SU-DHL-6 (cell line): ENCODE results near the gene TAF8.

Experiments
- H2AFZ ChIP-seq: fragments of 200-600 bp; sonication (generic); 2 replicates; pipeline ENCODE4 v1.6.1; 2014; ENCODE audit warnings: low read depth, mild to moderate bottlenecking, moderate library complexity, mixed read lengths, antibody characterized with exemption, low read length; ENCODE audit not compliant: severe bottlenecking
- H3F3A ChIP-seq: fragments of 200-600 bp; shearing (Covaris generic); 2 replicates; pipeline ENCODE4 v1.6.0; 2016; ENCODE audit warnings: antibody characterized with exemption, mild to moderate bottlenecking; ENCODE audit not compliant: insufficient read depth
- H3K27ac ChIP-seq: fragments of 200-600 bp; sonication (generic); 2 replicates; pipeline ENCODE4 v1.5.1; 2016; ENCODE audit warnings: low read depth, mild to moderate bottlenecking, low read length, moderate library complexity, mixed read lengths
- H3K27me3 ChIP-seq: fragments of 200-600 bp; sonication (generic), shearing (Covaris generic); 2 replicates; pipeline ENCODE4 v1.6.0; 2014; ENCODE audit warnings: mild to moderate bottlenecking, low read length
- H3K36me3 ChIP-seq: fragments of 200-600 bp; sonication (generic); 2 replicates; pipeline ENCODE4 v1.6.1; 2014; ENCODE audit warnings: mild to moderate bottlenecking, low read length, mixed read lengths
- H3K4me2 ChIP-seq: fragments of 300-600, 200-600 bp; shearing (Covaris generic), sonication (generic); 2 replicates; pipeline ENCODE4 v1.6.0; 2014; ENCODE audit warnings: low read length, low read depth, mild to moderate bottlenecking; ENCODE audit not compliant: poor library complexity, severe bottlenecking
- H3K4me3 ChIP-seq: fragments of 200-600 bp; sonication (generic); 2 replicates; pipeline ENCODE4 v1.5.1; 2014; ENCODE audit warnings: antibody characterized with exemption, low read length, mild to moderate bottlenecking, mixed read lengths; ENCODE audit not compliant: insufficient read depth, poor library complexity, severe bottlenecking
- H3K79me2 ChIP-seq: fragments of 200-600 bp; sonication (generic); 2 replicates; pipeline ENCODE4 v1.6.1; 2014; ENCODE audit warnings: mild to moderate bottlenecking, low read length, moderate library complexity; ENCODE audit not compliant: insufficient read depth
- H3K9ac ChIP-seq: fragments of 200-600 bp; sonication (generic); 2 replicates; pipeline ENCODE4 v1.7.0; 2014; ENCODE audit warnings: mild to moderate bottlenecking, low read length
- H3K9me2 ChIP-seq: fragments of 200-600 bp; sonication (generic); replicated peaks from 2 replicates; pipeline ENCODE4 v1.6.1; 2014; ENCODE audit warnings: low read length; ENCODE audit not compliant: insufficient read depth
- H3K9me3 ChIP-seq: fragments of 200-600 bp; sonication (generic); 2 replicates; pipeline ENCODE4 v1.6.1; 2014; ENCODE audit warnings: low read length, mixed read lengths; ENCODE audit not compliant: insufficient read depth
- H4K20me1 ChIP-seq: fragments of 200-600 bp; sonication (generic); 2 replicates; pipeline ENCODE4 v1.6.1; 2014; ENCODE audit warnings: low read depth, mild to moderate bottlenecking, antibody characterized with exemption, low read length, moderate library complexity, mixed read lengths
- EZH2phosphoT487 ChIP-seq: fragments of 200-600 bp; sonication (generic), shearing (Covaris generic); conservative IDR thresholded peaks from 2 replicates; pipeline ENCODE4 v1.6.1; 2018; ENCODE audit warnings: mild to moderate bottlenecking, antibody characterized with exemption, low read length, moderate library complexity, mixed read lengths
- TF ChIP-seq, protein P1 (sequence below): fragments of 200-600 bp; sonication (generic); IDR thresholded peaks from one replicate; pipeline ENCODE4 v1.5.1; 2017; ENCODE audit warnings: antibody characterized with exemption, mild to moderate bottlenecking, low read length, moderate library complexity; ENCODE audit not compliant: insufficient read depth, poor library complexity, severe bottlenecking

Gene TAF8

DNA sequence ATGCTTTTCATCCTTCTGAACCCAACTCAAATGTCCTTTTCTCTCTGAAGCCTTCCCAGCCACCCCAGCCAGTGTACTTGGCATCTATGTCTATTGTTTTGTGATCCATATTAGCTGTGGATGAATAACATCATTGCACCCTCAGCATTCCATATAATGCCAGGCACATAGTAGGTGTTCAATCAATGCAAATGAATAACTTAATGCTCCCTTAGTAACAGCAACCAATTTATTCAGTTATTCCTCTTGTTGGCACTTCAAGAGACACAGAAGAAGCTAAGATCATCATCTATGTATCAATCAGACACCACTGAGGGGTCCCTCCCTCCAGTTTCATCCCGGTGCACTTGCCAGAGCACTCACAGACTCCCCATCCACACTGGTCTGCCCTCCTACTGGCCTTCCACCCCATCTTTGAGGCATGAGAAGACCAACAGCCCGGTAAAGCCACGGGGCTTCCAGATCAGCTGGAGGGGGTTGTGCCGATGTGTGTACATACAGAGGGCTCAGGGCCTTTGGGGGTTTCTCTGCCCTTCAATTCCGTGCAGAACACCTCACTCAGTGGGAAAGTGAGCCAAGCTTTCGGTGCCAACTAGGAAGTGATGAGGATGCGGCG, 2.4 kb upstream of the TAF8 start:
- Histone ChIP-seq H3K9me3 (no peaks in the 10 kb centered on the region), H3K4me2 (peak overlapping the region; percentile 93), H3K27me3 (no peaks in the 10 kb centered on the region), H3K36me3 (no peaks in the 10 kb centered on the region), H3K9me2 (no peaks in the 10 kb centered on the region), H3F3A (peaks cover 44% of the 10 kb centered on the region), H3K4me3 (peak overlapping the region; percentile 90), H3K79me2 (peaks cover 14% of the 10 kb centered on the region), H3K9ac (peak overlapping the region; percentile 64), H4K20me1 (no peaks in the 10 kb centered on the region), H3K27ac (peak overlapping the region; percentile 69), H2AFZ (peak overlapping the region; percentile 53)
- no peak for TF ChIP-seq EZH2phosphoT487
- TF ChIP-seq, protein P1, sequence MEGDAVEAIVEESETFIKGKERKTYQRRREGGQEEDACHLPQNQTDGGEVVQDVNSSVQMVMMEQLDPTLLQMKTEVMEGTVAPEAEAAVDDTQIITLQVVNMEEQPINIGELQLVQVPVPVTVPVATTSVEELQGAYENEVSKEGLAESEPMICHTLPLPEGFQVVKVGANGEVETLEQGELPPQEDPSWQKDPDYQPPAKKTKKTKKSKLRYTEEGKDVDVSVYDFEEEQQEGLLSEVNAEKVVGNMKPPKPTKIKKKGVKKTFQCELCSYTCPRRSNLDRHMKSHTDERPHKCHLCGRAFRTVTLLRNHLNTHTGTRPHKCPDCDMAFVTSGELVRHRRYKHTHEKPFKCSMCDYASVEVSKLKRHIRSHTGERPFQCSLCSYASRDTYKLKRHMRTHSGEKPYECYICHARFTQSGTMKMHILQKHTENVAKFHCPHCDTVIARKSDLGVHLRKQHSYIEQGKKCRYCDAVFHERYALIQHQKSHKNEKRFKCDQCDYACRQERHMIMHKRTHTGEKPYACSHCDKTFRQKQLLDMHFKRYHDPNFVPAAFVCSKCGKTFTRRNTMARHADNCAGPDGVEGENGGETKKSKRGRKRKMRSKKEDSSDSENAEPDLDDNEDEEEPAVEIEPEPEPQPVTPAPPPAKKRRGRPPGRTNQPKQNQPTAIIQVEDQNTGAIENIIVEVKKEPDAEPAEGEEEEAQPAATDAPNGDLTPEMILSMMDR = no peak

DNA sequence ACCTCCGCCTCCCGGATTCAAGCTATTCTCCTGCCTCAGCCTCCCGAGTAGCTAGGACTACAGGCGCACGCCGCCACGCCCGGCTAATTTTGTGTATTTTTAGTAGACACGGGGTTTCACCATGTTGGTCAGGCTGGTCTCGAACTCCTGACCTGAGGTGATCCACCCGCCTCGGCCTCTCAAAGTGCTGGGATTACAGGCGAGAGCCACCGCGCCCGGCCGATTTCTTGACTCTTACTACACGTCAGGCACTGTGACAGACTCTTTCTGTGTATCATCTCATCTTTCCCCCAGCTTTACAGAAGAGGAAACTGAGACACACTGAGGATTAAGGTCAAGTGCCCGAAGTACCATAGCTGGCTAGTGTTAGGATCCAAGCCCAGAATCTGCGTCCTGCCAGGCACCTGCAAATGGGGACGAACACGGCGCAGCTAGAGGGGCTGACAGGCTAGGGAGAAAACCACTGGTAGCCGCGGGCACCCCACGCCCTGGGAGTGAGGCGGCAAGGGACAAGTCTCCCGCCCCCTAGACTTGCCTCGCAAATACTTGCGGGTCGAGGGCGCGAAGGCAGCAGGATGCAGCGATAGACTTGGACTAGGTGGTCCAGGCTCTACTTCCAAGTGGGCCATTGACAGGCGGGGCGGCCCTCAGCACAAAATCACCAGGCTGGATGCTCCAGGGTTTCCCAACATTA, 1.1 kb upstream of the TAF8 start:
- Histone ChIP-seq H3K9me3 (no peaks in the 10 kb centered on the region), H3K9me2 (no peaks in the 10 kb centered on the region), H3K9ac (peak overlapping the region; percentile 64), H2AFZ (peak overlapping the region; percentile 75), H3K4me3 (peak overlapping the region; percentile 90), H3K27ac (peak overlapping the region; percentile 69), H3K27me3 (no peaks in the 10 kb centered on the region), H3K4me2 (peak overlapping the region; percentile 93), H4K20me1 (no peaks in the 10 kb centered on the region), H3K79me2 (peaks cover 14% of the 10 kb centered on the region), H3F3A (peaks cover 44% of the 10 kb centered on the region), H3K36me3 (peaks cover 9% of the 10 kb centered on the region)
- TF ChIP-seq, protein P1 = no peak
- TF ChIP-seq EZH2phosphoT487 = no peak

DNA sequence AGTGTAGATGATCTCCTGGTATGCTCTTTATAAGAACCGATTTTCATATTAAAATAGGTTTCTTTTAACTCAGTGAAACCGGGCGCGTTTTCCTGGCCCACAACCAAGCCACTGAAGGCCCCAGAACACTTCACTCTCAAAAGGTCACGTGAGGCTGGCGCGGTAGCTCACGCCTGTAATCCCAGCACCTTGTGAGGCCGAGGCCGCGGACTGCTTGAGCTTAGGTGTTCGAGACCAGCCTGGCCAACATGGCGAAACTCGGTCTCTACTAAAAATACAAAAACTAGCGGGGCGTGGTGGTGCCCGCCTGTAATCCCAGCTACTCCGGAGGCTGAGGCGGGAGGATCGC, 402 bp upstream of the TAF8 start:
- Histone ChIP-seq H3K4me2 (peak overlapping the region; percentile 93), H4K20me1 (no peaks in the 10 kb centered on the region), H3K27me3 (no peaks in the 10 kb centered on the region), H2AFZ (peak overlapping the region; percentile 75), H3K9me3 (no peaks in the 10 kb centered on the region), H3K36me3 (peaks cover 12% of the 10 kb centered on the region), H3F3A (peaks cover 43% of the 10 kb centered on the region), H3K79me2 (peaks cover 14% of the 10 kb centered on the region), H3K9ac (peak overlapping the region; percentile 64), H3K4me3 (peak overlapping the region; percentile 90), H3K9me2 (no peaks in the 10 kb centered on the region), H3K27ac (peak overlapping the region; percentile 69)
- TF ChIP-seq, protein P1 = no peak
- no peak for TF ChIP-seq EZH2phosphoT487
